Measurements from ENCODE around the gene COX7A2.

Gene COX7A2

DNA sequence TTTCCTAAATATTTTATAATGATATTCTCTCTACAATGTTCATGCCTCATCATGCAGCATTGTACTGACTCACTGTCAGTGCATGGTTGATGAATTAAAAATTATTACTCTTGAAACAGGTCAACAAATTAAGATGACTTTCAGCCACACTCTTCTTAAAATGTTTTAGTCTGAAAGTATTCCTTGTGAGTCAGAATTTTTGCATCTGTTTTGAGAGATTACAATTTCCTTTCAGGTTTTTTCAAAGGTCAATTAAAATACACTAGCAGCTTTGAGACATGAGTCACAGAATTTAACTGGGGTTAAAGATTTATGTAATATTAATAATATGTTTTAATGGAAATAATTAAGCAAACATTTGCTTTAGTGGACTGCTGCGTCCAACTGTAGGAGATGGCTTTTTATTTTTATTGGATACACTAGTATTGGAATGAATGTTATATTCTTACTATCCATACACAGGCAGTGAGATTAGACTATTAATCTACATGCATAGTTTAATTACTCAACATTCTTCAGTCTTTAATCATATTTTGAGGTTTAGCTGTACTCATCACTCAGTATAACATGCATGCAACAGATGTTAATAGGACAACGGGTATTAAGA is 47.4 kb downstream of the COX7A2 start:
- DNase-seq: no peak

DNA sequence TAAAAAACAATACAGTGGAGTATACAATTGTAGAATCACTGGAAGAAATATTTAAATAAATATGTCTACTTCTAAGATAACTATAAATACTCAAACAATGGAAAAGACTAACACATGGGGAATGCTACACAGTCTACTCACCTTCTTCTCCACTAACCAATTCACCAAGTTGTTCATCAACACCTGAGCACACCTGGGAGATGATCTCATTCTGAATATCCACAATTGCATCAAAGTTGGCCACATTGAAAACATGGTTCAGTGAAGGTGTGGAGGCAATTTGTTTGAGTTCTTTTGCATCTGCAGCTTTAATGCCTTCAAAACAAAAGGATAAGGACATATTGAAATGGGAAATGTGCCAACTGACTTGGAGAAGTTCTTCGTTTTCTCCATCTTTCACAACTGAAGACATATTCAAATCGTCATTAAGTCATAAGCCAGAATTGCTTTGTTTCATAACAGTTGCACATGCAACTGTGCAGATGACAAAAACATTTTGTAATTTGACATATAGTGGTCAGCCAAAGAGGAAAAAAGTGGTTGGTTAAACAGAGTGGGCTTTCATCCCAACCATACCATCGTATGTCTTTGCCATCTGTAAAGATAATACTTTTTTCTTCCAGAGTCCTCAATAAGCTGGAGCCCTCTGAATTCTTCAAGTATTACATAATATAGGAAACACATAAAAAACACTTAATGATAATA is 55.2 kb downstream of the COX7A2 start:
- DNase-seq: no peak

Measured in amniotic stem cell (primary cell).